HepG2 (cell line): ENCODE results near the gene LAG3. TPM values are rescaled to one million over a fixed set of nuclear protein-coding genes. Genes with fewer than 3 reads are reported as not detected.
A peak's percentile ranks its signal among the peaks of the same experiment; 100 is the strongest.

Experiments
- FOXJ3 ChIP-seq: sonication (generic); formaldehyde crosslinking; IDR thresholded peaks from 2 replicates; pipeline ENCODE4 v1.4.0; 2020; ENCODE audit warnings: missing genetic modification reagents, mild to moderate bottlenecking, borderline replicate concordance
- GATAD2A ChIP-seq: IDR thresholded peaks from 2 replicates; pipeline ENCODE4 v1.6.1; 2016
- GFI1 ChIP-seq: sonication (generic); formaldehyde crosslinking; IDR thresholded peaks from 2 replicates; pipeline ENCODE4 v1.5.0; 2020; ENCODE audit warnings: missing genetic modification reagents, mild to moderate bottlenecking, borderline replicate concordance
- HMG20B ChIP-seq: conservative IDR thresholded peaks from 2 replicates; pipeline ENCODE4 v1.6.1; 2016; ENCODE audit warnings: missing genetic modification reagents, missing compliant biosample characterization
- KDM2A ChIP-seq: sonication (generic); formaldehyde crosslinking; IDR thresholded peaks from 2 replicates; pipeline ENCODE4 v1.4.0; 2020; ENCODE audit warnings: low read depth, missing genetic modification reagents, borderline replicate concordance
- NPAS2 ChIP-seq: sonication (generic); formaldehyde crosslinking; IDR thresholded peaks from 2 replicates; pipeline ENCODE4 v1.8.0; 2022; ENCODE audit warnings: mild to moderate bottlenecking, missing genetic modification reagents, borderline replicate concordance
- ZBTB38 ChIP-seq: sonication (generic); formaldehyde crosslinking; IDR thresholded peaks from 2 replicates; pipeline ENCODE4 v1.5.1; 2020; ENCODE audit warnings: mild to moderate bottlenecking, missing genetic modification reagents
- ZNF124 ChIP-seq: sonication (generic); formaldehyde crosslinking; IDR thresholded peaks from 2 replicates; pipeline ENCODE4 v1.4.0; 2020; ENCODE audit warnings: missing genetic modification reagents
- ZNF547 ChIP-seq: sonication (generic); formaldehyde crosslinking; IDR thresholded peaks from 2 replicates; pipeline ENCODE4 v1.5.1; 2020; ENCODE audit warnings: mild to moderate bottlenecking, missing genetic modification reagents
- ZNF75D ChIP-seq: sonication (generic); formaldehyde crosslinking; IDR thresholded peaks from 2 replicates; pipeline ENCODE4 v1.8.1; 2023; ENCODE audit warnings: missing genetic modification reagents, mild to moderate bottlenecking, borderline replicate concordance
- ZNF790 ChIP-seq: sonication (generic); formaldehyde crosslinking; IDR thresholded peaks from 2 replicates; pipeline ENCODE4 v1.8.0; 2022; ENCODE audit warnings: missing genetic modification reagents, mild to moderate bottlenecking, borderline replicate concordance
- ZSCAN25 ChIP-seq: sonication (generic); formaldehyde crosslinking; IDR thresholded peaks from 2 replicates; pipeline ENCODE4 v1.8.0; 2022; ENCODE audit warnings: mild to moderate bottlenecking, missing genetic modification reagents
- polyA plus RNA-seq, 8 experiments: library from polyadenylated mRNA; depleted of rRNA in 3 of 8; stranded (reverse) in 7 of 8; unstranded in 1 of 8; fragments of >200 nt; fragmentation: Illumina TruSeq in 4 of 8; extraction: Trizol in 4 of 8; gene quantifications; 2 replicates each; pipeline versions ENCODE4 v1.2.1 to v1.2.3, GENCODE V29; 2011 to 2016; ENCODE audit warnings: low read depth in 4 of 8, missing spikeins in 1 of 8, mixed read lengths in 1 of 8; ENCODE audit not compliant: insufficient read depth in 1 of 8
- total RNA-seq, 5 experiments: library from RNA; depleted of rRNA; stranded (reverse); fragments of >200 nt; fragmentation: Illumina TruSeq; extraction: Trizol; gene quantifications; 2 replicates each; pipeline ENCODE4 v1.2.3, GENCODE V29; 2016; ENCODE audit warnings: low read depth in 1 of 5
- TF ChIP-seq, protein P1 (sequence below): sonication (generic); formaldehyde crosslinking; IDR thresholded peaks from 2 replicates; pipeline ENCODE4 v1.9.0; 2022; ENCODE audit warnings: missing genetic modification reagents, mild to moderate bottlenecking, borderline replicate concordance
- TF ChIP-seq, protein P2 (sequence below): sonication (generic); formaldehyde crosslinking; IDR thresholded peaks from 2 replicates; pipeline ENCODE4 v1.8.0; 2022; ENCODE audit warnings: missing genetic modification reagents, mild to moderate bottlenecking, borderline replicate concordance
- TF ChIP-seq, protein P3 (sequence below): IDR thresholded peaks from 2 replicates; pipeline ENCODE4 v1.6.1; 2016; ENCODE audit warnings: mild to moderate bottlenecking
- TF ChIP-seq, protein P4 (sequence below): sonication (generic); formaldehyde crosslinking; IDR thresholded peaks from 2 replicates; pipeline ENCODE4 v1.8.0; 2022; ENCODE audit warnings: low read depth, missing genetic modification reagents
- TF ChIP-seq, protein P5 (sequence below): sonication (generic); formaldehyde crosslinking; IDR thresholded peaks from 2 replicates; pipeline ENCODE4 v1.5.1; 2020; ENCODE audit warnings: missing genetic modification reagents, mild to moderate bottlenecking, borderline replicate concordance

LAG3 gene
- total and polyA plus RNA-seq, 2 of the 13 experiments (the other 11 are each of a cell fraction or from before 2014, with no cell fraction given), result 0.11 to 0.26 TPM

DNA sequence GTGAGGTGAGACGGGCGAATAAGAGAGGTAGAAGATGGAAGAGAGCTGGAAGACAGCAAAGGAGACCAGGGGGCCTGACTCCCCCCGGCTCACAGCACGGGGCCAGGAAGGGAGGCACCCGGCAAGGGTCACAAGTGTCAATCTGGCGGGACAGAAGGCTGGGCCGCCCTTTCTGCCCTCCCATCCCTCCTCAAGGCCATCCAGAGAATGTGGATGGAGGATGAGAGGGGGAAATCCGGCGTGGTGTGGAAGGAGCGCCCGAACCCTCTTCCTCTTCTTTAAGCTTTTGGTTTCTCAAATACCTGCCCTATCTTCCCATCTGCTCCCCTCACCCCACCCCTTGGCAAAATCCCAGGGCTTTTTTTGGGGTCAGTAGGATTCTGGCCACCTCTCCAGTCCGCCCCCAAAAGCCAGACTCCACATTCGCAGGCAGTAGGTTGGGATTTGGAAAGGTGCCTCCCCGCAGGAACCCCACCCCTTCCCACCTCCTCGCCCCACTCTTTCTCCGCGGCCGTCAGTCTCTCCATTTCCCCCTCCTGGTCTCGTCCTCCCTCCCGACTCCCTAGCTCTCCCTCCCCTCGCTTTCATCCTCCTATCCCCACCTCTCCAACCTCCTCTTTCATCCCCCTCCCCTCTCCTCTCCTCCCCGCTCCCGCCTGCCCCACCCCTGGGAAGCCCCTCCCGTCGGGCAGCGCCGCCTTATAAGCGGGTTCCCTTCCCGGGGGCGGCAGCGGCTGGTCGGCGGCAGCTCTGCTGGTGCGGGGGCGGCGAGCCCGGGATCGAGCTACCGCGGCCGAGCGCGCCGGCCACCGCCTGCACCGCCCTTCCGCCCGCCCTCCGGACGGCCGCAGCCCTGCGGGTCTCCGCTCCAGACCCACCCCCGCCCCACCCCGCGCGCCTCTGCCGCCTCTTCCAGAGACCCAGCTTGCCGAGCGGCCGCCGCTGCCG lies 6.4 kb upstream of the LAG3 start, which contains the start of gene PTMS (continued):
- TF ChIP-seq, protein P1, sequence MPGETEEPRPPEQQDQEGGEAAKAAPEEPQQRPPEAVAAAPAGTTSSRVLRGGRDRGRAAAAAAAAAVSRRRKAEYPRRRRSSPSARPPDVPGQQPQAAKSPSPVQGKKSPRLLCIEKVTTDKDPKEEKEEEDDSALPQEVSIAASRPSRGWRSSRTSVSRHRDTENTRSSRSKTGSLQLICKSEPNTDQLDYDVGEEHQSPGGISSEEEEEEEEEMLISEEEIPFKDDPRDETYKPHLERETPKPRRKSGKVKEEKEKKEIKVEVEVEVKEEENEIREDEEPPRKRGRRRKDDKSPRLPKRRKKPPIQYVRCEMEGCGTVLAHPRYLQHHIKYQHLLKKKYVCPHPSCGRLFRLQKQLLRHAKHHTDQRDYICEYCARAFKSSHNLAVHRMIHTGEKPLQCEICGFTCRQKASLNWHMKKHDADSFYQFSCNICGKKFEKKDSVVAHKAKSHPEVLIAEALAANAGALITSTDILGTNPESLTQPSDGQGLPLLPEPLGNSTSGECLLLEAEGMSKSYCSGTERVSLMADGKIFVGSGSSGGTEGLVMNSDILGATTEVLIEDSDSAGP, result 0 out of 2 replicates have a peak, but pooled peaks have one; percentile 18
- TF ChIP-seq, protein P2, sequence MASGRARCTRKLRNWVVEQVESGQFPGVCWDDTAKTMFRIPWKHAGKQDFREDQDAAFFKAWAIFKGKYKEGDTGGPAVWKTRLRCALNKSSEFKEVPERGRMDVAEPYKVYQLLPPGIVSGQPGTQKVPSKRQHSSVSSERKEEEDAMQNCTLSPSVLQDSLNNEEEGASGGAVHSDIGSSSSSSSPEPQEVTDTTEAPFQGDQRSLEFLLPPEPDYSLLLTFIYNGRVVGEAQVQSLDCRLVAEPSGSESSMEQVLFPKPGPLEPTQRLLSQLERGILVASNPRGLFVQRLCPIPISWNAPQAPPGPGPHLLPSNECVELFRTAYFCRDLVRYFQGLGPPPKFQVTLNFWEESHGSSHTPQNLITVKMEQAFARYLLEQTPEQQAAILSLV (CRISPR knock-in tag), result peak; percentile 28; the same call in 1 of the 2 replicates
- TF ChIP-seq ZNF790 (CRISPR knock-in tag) (no peak), ZNF75D (CRISPR knock-in tag) (no peak), HMG20B (CRISPR knock-in tag) (no peak), ZSCAN25 (CRISPR knock-in tag) (peak; percentile 96), GFI1 (CRISPR knock-in tag) (no peak), KDM2A (CRISPR knock-in tag) (0 out of 2 replicates have a peak, but pooled peaks have one; percentile 40), NPAS2 (CRISPR knock-in tag) (no peak), GATAD2A (CRISPR knock-in tag) (no peak), ZNF547 (CRISPR knock-in tag) (0 out of 2 replicates have a peak, but pooled peaks have one; percentile 1), ZNF124 (no peak), ZBTB38 (CRISPR knock-in tag) (peak; percentile 12; the same call in 1 of the 2 replicates), FOXJ3 (no peak)
- TF ChIP-seq, protein P3, sequence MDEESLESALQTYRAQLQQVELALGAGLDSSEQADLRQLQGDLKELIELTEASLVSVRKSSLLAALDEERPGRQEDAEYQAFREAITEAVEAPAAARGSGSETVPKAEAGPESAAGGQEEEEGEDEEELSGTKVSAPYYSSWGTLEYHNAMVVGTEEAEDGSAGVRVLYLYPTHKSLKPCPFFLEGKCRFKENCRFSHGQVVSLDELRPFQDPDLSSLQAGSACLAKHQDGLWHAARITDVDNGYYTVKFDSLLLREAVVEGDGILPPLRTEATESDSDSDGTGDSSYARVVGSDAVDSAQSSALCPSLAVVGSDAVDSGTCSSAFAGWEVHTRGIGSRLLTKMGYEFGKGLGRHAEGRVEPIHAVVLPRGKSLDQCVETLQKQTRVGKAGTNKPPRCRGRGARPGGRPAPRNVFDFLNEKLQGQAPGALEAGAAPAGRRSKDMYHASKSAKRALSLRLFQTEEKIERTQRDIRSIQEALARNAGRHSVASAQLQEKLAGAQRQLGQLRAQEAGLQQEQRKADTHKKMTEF (CRISPR knock-in tag), result no peak
- TF ChIP-seq, protein P4, sequence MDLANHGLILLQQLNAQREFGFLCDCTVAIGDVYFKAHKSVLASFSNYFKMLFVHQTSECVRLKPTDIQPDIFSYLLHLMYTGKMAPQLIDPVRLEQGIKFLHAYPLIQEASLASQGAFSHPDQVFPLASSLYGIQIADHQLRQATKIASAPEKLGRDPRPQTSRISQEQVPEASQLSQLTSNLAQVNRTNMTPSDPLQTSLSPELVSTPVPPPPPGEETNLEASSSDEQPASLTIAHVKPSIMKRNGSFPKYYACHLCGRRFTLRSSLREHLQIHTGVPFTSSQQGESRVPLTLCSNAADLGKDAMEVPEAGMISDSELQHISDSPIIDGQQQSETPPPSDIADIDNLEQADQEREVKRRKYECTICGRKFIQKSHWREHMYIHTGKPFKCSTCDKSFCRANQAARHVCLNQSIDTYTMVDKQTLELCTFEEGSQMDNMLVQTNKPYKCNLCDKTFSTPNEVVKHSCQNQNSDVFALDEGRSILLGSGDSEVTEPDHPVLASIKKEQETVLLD (CRISPR knock-in tag), result 0 out of 2 replicates have a peak, but pooled peaks have one; percentile 12
- TF ChIP-seq, protein P5, sequence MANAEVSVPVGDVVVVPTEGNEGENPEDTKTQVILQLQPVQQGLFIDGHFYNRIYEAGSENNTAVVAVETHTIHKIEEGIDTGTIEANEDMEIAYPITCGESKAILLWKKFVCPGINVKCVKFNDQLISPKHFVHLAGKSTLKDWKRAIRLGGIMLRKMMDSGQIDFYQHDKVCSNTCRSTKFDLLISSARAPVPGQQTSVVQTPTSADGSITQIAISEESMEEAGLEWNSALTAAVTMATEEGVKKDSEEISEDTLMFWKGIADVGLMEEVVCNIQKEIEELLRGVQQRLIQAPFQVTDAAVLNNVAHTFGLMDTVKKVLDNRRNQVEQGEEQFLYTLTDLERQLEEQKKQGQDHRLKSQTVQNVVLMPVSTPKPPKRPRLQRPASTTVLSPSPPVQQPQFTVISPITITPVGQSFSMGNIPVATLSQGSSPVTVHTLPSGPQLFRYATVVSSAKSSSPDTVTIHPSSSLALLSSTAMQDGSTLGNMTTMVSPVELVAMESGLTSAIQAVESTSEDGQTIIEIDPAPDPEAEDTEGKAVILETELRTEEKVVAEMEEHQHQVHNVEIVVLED, result peak; percentile 3; the same call in 1 of the 2 replicates
